ENCODE results near the gene TNFAIP6. TPM values are rescaled to one million over a fixed set of nuclear protein-coding genes. Genes with fewer than 3 reads are reported as not detected.

TNFAIP6 gene
- total RNA-seq, 1 donor from 2014 or later, result not detected

DNA sequence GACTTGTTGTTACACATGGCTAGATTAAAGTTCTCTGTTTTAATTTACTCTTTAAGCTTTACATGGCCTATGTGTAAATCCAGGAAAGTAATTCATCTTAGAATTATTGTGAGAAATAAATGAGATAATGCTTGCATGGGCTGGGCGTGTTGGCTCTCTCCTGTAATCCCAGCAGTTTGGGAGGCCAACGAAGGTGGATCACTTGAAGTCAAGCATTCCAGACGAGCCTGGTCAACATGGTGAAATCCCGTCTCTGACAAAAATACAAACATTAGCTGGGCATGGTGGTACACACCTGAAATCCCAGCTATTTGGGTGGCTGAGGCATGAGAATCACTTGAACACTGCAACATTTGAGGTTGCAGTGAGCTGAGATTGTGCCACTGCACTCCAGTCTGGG is 48.0 kb downstream of the TNFAIP6 start:
- H3K4me1 Mint-ChIP-seq (ENCODE audit: low read depth, unreplicated experiment), result peaks cover under 1% of the 10 kb centered on the region

GRCh38 chr2:151407281-151407680 is 49.9 kb downstream of the TNFAIP6 start:
- TF ChIP-seq CTCF (IDR thresholded peaks at IDR 0.05; ENCODE audit: partially characterized antibody, unreplicated experiment), result no peak
- Mint-ChIP-seq H3K4me1 (ENCODE audit: low read depth, unreplicated experiment) (peaks cover 4% of the 10 kb centered on the region), H3K9me3 (ENCODE audit: unreplicated experiment) (no peaks in the 10 kb centered on the region)

More for the DNA sequence above, 48.0 kb downstream of the TNFAIP6 start:
- TF ChIP-seq CTCF (IDR thresholded peaks at IDR 0.05; ENCODE audit: partially characterized antibody, unreplicated experiment), result no peak
- peaks cover 2% of the 10 kb centered on the region for H3K27me3 Mint-ChIP-seq (ENCODE audit: unreplicated experiment)
- no peaks in the 10 kb centered on the region for H3K9me3 Mint-ChIP-seq (ENCODE audit: unreplicated experiment)
- no peak for DNase-seq
- H3K27ac Mint-ChIP-seq (ENCODE audit: unreplicated experiment), result no peak overlapping the region
- H3K4me3 Mint-ChIP-seq (ENCODE audit: unreplicated experiment), result no peak overlapping the region
- H3K36me3 Mint-ChIP-seq (ENCODE audit: unreplicated experiment), result no peaks in the 10 kb centered on the region

DNA sequence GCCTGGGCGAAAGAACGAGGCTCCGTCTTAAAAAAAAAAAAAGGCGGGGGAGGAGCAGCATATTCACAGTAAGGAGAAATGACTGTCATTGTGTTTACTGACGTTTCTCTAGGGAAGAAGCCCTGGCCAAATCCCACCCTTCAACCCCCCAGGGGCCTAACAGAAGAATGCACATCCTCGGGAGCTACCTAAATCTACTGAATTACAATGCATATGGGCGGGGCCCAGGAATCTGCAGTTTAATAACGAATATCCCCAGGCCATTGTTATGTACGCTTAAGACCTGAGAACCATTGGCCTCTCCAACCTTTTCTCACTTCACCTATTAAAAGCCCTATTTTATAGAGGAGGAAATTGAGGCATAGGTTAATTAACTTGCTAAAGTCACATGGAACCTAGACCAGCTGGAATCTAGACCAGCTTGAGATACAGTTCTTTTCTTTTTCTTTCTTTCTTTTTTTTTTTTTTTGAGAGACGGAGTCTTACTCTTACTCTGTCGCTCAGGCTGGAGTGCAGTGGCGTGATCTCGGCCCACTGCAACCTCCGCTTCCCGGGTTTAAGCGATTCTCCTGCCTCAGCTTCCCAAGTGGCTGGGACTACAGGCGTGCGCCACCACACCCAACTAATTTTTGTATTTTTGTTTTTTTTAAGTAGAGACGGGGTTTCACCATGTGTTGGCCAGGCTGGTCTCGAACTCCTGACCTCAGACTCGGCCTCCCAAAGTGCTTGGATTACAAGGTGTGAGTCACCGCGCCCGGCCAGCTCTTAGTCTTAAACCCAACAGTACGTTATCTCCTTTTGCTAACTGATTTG is 51.6 kb downstream of the TNFAIP6 start:
- Mint-ChIP-seq H3K27me3 (ENCODE audit: unreplicated experiment) (peaks cover 2% of the 10 kb centered on the region), H3K4me3 (ENCODE audit: unreplicated experiment) (peak overlapping the region; percentile 98), H3K27ac (ENCODE audit: unreplicated experiment) (peak overlapping the region; percentile 91), H3K4me1 (ENCODE audit: low read depth, unreplicated experiment) (peaks cover 4% of the 10 kb centered on the region), H3K36me3 (ENCODE audit: unreplicated experiment) (no peaks in the 10 kb centered on the region), H3K9me3 (ENCODE audit: unreplicated experiment) (no peaks in the 10 kb centered on the region)
- no peak for DNase-seq
- no peak for TF ChIP-seq CTCF (IDR thresholded peaks at IDR 0.05; ENCODE audit: partially characterized antibody, unreplicated experiment)

More at GRCh38 chr2:151407281-151407680, 49.9 kb downstream of the TNFAIP6 start:
- Mint-ChIP-seq H3K27me3 (ENCODE audit: unreplicated experiment) (peaks cover 2% of the 10 kb centered on the region), H3K36me3 (ENCODE audit: unreplicated experiment) (no peaks in the 10 kb centered on the region), H3K27ac (ENCODE audit: unreplicated experiment) (no peak overlapping the region), H3K4me3 (ENCODE audit: unreplicated experiment) (no peak overlapping the region)
- DNase-seq, result no peak

GRCh38 chr2:151409601-151410484 is 52.5 kb downstream of the TNFAIP6 start, which contains the start of gene RIF1:
TSS of gene RIF1 (plus strand) at chr2:151409902. CDS start at chr2:151410424, 522 bp downstream.
- peak; percentile 73 for TF ChIP-seq CTCF (IDR thresholded peaks at IDR 0.05; ENCODE audit: partially characterized antibody, unreplicated experiment)
- H3K36me3 Mint-ChIP-seq (ENCODE audit: unreplicated experiment), result no peaks in the 10 kb centered on the region
- peaks cover 2% of the 10 kb centered on the region for H3K27me3 Mint-ChIP-seq (ENCODE audit: unreplicated experiment)
- H3K27ac Mint-ChIP-seq (ENCODE audit: unreplicated experiment), result peak within 1 kb of the TSS; percentile 91
- peak within 1 kb of the TSS; percentile 98 for H3K4me3 Mint-ChIP-seq (ENCODE audit: unreplicated experiment)
- peak; percentile 91 for DNase-seq
- peaks cover 4% of the 10 kb centered on the region for H3K4me1 Mint-ChIP-seq (ENCODE audit: low read depth, unreplicated experiment)
- H3K9me3 Mint-ChIP-seq (ENCODE audit: unreplicated experiment), result no peaks in the 10 kb centered on the region
